Aorta (tissue), 5 donors: ENCODE results near the gene ASAP2. TPM values are rescaled to one million over a fixed set of nuclear protein-coding genes. Genes with fewer than 3 reads are reported as not detected.
A peak's percentile ranks its signal among the peaks of the same experiment; 100 is the strongest.

Source experiments
- ATAC-seq: fragments of 200-7000 bp; cut with Tn5 transposase; one replicate; pipeline ENCODE4 v1.9.1; 2022; ENCODE audit warnings: moderate library complexity; ENCODE audit not compliant: low FRiP score
- DNase-seq, 2 donors: peaks; one replicate each; pipeline ENCODE4 v3.0.0-alpha.2; 2020
- H3K27ac ChIP-seq, 2 donors: one replicate each; pipeline ENCODE4 v1.5.1; 2013; ENCODE audit warnings: low read length in 2 of 2, mild to moderate bottlenecking in 2 of 2, moderate library complexity in 2 of 2, control low read depth in 1 of 2, inconsistent platforms in 1 of 2, low read depth in 1 of 2
- H3K27me3 ChIP-seq, 2 donors: one replicate each; pipeline ENCODE4 v1.6.1; 2013; ENCODE audit warnings: control low read depth in 1 of 2, low read length in 1 of 2, mild to moderate bottlenecking in 1 of 2, moderate library complexity in 1 of 2; ENCODE audit not compliant: insufficient read depth in 2 of 2, control insufficient read depth in 1 of 2
- H3K36me3 ChIP-seq, 2 donors: one replicate each; pipeline ENCODE4 v1.6.1; 2013; ENCODE audit warnings: control low read depth in 1 of 2, low read length in 1 of 2, mild to moderate bottlenecking in 1 of 2; ENCODE audit not compliant: insufficient read depth in 2 of 2, control insufficient read depth in 1 of 2
- H3K4me1 ChIP-seq, 2 donors: one replicate each; pipeline ENCODE4 v1.6.1; 2013; ENCODE audit warnings: low read length in 2 of 2, control low read depth in 1 of 2, mild to moderate bottlenecking in 1 of 2, moderate library complexity in 1 of 2; ENCODE audit not compliant: insufficient read depth in 2 of 2, control insufficient read depth in 1 of 2
- H3K4me3 ChIP-seq, 2 donors: one replicate each; pipeline ENCODE4 v1.5.1; 2013; ENCODE audit warnings: low read length in 2 of 2, control low read depth in 1 of 2, mild to moderate bottlenecking in 1 of 2
- H3K9me3 ChIP-seq: one replicate; pipeline ENCODE4 v1.6.1; 2013; ENCODE audit warnings: mild to moderate bottlenecking, low read length; ENCODE audit not compliant: control insufficient read depth
- WGBS, 2 donors: extraction: QIAGEN DNeasy Blood & Tissue Kit; methylation state at CpG; one replicate each; pipeline ENCODE4 v1.1.7; 2013; 5-methylcytosine and 5-hydroxymethylcytosine counted together
- intact Hi-C, 2 donors: fragments of 100-400 bp; cut with DNase I; formaldehyde crosslinking; loops; one replicate each; pipeline versions ENCODE4 v1.14.2 to v1.15.0; 2022
- polyA plus RNA-seq, 2 donors: library from polyadenylated mRNA; stranded (reverse); fragments of 200-250 nt; gene quantifications; one replicate each; pipeline ENCODE4 v1.2.3, GENCODE V29; 2013
- total RNA-seq, 2 donors: library from RNA; stranded (reverse); fragmentation: NEBNext Ultra II Directional; extraction: Animal tissue kit (Norgen Biotek cat#: 25700); gene quantifications; one replicate each; pipeline ENCODE4 v1.2.1, GENCODE V29; 2021
- donor health status: healthy with polysubstance abuse.
- donor health status: Bipolar disorder and iron deficiency.
- donor health status: DM: no; HTN: no; CAD: no.
- donor health status: DM: no; HTN: no; CAD: no.
- donor health status: DM: yes; HTN: yes; CAD: no.

Gene ASAP2
- total and polyA plus RNA-seq, 4 donors: 16.7 to 72.4 (median 48.8) TPM

DNA sequence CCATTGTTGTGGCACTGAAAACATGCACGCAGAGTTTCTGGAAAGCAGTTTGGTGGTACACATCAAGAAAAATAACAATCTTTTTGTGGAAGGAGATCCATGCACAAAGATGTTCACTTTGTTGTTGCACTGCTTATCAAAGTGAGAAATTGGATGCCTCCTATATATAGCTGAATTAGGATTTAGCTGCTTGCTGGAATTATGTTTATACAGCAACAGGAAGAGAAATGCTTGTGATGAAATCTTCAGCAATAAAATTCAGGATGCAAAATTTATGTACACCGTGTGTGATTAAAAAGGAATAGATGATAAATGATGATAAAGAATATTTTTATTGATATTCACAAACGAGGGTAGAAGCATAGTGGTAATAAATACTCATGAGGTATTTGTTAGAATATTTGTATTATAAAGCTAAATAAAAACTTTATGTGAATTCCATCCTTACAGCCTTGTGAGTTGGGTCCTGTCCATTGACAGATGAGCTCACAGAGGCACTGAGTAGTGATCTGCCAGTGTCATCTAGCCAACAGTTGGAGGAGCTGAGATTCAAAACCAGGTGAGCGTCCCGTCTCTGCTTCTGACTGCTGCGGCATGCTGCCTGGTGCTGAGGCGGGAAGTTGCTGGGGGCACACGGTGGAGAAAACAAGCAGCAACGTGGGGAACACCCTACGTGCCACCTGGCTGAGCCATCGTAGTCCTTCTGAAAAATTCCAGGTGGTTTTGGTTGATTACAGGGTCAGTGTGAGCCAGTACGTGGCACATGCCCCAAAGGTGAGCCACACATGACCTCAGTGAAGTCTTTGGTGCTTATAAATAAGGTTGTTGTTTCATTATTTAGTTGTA is 80.2 kb downstream of the ASAP2 start:
- ATAC-seq: no peak
- DNase-seq: no peak
- WGBS, 2 donors: 85 to 86% methylated on average over 12 of the region's 12 CpGs
- Histone ChIP-seq H3K27me3 (no peaks in the 10 kb centered on the region), H3K4me1 (peaks cover 4 to 11% of the 10 kb centered on the region in 2 donors), H3K9me3 (no peaks in the 10 kb centered on the region), H3K27ac (peak overlapping the region in 1 of 2 donors; percentile 72), H3K4me3 (no peak overlapping the region), H3K36me3 (no peaks in the 10 kb centered on the region)
- intact Hi-C loops: loop anchor here (5.0 kb wide), 3 partner anchors 46 to 74 kb away; no protein-coding TSS in a partner anchor

DNA sequence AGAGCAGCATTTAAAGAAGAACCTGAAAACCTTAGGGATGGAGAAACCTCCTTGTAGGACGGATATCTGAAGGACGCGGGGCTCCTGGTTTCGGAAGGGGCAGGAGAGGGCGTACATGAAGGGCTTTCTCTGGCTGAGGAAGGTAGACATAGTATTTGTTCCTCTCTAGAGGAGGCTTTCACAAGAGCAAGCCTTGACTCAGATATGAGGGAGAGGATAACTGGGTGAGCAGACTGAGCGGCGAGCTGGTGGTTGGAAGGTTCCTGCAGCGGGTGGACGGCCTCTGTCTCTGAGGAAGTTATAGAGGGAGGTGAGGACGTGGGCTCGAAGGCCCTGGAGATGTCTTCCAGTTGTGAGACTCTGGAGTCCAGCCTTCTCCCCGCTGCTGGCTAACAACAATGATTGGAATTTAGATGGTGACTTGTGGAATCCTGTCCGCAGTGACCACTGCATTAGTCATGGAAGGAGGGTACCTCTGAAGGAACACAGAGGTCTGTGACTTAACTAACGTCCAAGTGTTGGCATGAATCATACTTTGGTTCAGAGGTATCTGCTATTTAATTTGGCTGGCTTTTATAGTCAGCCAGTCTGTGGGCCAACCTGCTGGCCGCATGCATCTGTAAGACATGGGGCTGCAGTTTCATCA is 80.9 kb downstream of the ASAP2 start:
- intact Hi-C loops: loop anchor here (5.0 kb wide), 3 partner anchors 45 to 75 kb away; no protein-coding TSS in a partner anchor
- 52 to 54% methylated on average over 15 of the region's 15 CpGs for WGBS, 2 donors
- H3K9me3 ChIP-seq: no peaks in the 10 kb centered on the region
- ATAC-seq: peak; percentile 69
- no peak overlapping the region for H3K4me3 ChIP-seq
- H3K27ac ChIP-seq: peak overlapping the region in 1 of 2 donors; percentile 72
- no peaks in the 10 kb centered on the region for H3K36me3 ChIP-seq
- H3K27me3 ChIP-seq: no peaks in the 10 kb centered on the region
- peaks cover 4 to 7% of the 10 kb centered on the region in 2 donors for H3K4me1 ChIP-seq
- peak; percentile 69 to 75 for DNase-seq

DNA sequence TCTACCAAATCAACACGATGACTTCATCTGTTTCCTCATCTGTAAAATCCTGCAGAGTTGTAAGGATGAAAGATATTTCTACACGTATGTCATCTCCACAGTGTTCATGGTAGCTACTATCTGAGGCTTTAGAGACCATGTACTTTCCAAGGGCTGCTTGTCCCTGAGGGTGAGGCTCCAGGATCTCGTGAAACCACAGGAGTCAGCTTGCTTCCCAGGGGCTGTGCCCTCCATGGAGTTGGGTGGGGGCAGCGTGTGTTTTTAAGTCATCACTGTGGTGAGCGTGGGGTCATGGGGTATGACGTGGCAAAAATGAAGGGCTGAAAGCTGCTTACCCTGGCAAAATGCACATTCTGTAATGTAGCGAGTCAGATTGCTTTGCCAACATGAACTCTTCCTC is 81.6 kb downstream of the ASAP2 start:
- intact Hi-C loops: loop anchor here (5.0 kb wide), 3 partner anchors 44 to 76 kb away; no protein-coding TSS in a partner anchor
- Histone ChIP-seq H3K4me1 (peaks cover 4 to 7% of the 10 kb centered on the region in 2 donors), H3K36me3 (no peaks in the 10 kb centered on the region), H3K27ac (peak overlapping the region in 1 of 2 donors; percentile 53), H3K9me3 (no peaks in the 10 kb centered on the region), H3K4me3 (no peak overlapping the region), H3K27me3 (no peaks in the 10 kb centered on the region)
- ATAC-seq (no peak), DNase-seq (no peak)
- 68 to 73% methylated on average over 7 of the region's 7 CpGs for WGBS, 2 donors

DNA sequence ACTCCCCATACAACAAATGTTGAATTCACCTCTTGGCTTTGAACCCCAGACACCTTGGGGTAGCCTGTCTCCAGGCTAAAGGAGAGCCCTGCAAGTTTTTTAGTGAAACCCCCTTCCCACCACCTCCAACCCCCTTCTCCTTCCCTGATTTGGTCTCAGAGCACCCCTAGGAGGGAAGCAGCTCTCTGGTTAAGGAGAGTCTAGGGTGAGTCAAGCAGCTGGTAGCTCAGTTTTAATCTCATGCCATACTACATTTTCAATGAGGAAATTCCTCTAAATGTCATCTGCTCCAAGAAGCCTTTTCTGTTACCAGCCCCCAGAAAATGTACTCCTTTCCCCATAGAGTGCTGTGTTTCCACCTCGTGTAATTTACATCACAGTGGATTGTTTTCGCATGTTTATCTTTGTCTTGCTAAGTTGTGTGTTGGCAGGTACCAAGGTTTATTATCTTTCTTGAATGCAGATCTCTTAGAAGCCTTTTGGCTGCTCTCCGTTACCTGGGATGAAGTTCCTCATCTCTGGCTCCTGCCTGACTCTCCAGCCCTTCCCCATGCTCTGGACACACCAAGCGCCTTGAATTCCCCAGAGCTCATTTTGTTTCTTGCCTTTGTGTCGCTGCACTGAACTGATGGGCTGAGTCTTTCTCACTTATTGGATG is 82.2 kb downstream of the ASAP2 start:
- no peak for ATAC-seq
- Histone ChIP-seq H3K9me3 (no peaks in the 10 kb centered on the region), H3K36me3 (no peaks in the 10 kb centered on the region), H3K27ac (peak overlapping the region in 1 of 2 donors; percentile 54), H3K4me1 (peaks cover 4 to 10% of the 10 kb centered on the region in 2 donors), H3K4me3 (no peak overlapping the region), H3K27me3 (no peaks in the 10 kb centered on the region)
- 87 to 88% methylated on average over 5 of the region's 5 CpGs for whole genome bisulfite sequencing, 2 donors
- DNase-seq: no peak
- intact Hi-C loops: loop anchor here (5.0 kb wide), 3 partner anchors 43 to 77 kb away; no protein-coding TSS in a partner anchor

DNA sequence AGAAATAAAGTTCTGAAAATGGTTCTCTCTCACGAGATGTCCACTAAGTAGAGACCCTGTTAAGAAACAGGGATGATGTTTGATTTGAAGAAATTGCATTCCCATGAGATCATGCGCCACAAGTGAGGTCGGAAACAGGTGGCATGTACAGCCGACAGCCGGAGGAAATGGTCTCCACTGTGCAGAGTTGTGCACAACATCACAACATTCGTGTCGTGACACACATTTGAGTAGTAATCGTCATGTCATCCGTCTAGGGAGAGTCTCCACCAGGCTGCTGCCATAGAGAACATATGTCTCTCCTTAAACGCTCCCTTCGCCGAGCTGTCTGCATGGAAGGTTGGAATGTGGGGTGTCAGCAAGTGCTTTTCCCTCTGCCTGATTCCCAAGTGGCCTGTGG is 84.7 kb downstream of the ASAP2 start:
- Histone ChIP-seq H3K27me3 (no peaks in the 10 kb centered on the region), H3K4me3 (no peak overlapping the region), H3K9me3 (no peaks in the 10 kb centered on the region), H3K36me3 (peaks cover 0 to 1% of the 10 kb centered on the region in 2 donors), H3K27ac (no peak overlapping the region), H3K4me1 (peaks cover 4 to 7% of the 10 kb centered on the region in 2 donors)
- ATAC-seq (no peak), DNase-seq (no peak)
- intact Hi-C loops: no loop called here
- 86 to 87% methylated on average over 12 of the region's 12 CpGs for WGBS, 2 donors

DNA sequence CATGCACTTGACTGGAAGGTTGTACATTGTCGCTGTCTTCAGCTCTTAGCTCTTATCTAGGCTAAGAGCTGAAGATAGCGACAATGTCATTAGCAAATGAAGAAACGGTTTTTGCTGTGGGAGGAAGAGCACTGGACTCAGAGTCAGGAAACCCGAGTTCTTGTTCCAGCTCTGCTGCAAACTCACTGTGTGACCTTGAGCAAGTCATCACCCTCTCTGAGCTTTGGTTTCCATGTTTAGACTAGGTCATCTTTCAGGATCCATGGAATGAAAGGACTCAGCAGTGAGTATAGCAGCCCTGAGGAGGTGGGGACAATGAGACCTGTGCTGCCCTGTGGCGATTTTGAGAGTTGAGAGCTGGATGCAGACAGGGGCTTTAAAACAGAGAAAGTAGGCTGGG is 85.3 kb downstream of the ASAP2 start:
- no peaks in the 10 kb centered on the region for H3K9me3 ChIP-seq
- ATAC-seq (no peak), DNase-seq (no peak)
- peaks cover 0 to 1% of the 10 kb centered on the region in 2 donors for H3K36me3 ChIP-seq
- H3K27me3 ChIP-seq: no peaks in the 10 kb centered on the region
- peaks cover 4 to 7% of the 10 kb centered on the region in 2 donors for H3K4me1 ChIP-seq
- H3K4me3 ChIP-seq: no peak overlapping the region
- intact Hi-C loops: no loop called here
- WGBS, 2 donors: 95 to 96% methylated on average over 5 of the region's 5 CpGs
- no peak overlapping the region for H3K27ac ChIP-seq

DNA sequence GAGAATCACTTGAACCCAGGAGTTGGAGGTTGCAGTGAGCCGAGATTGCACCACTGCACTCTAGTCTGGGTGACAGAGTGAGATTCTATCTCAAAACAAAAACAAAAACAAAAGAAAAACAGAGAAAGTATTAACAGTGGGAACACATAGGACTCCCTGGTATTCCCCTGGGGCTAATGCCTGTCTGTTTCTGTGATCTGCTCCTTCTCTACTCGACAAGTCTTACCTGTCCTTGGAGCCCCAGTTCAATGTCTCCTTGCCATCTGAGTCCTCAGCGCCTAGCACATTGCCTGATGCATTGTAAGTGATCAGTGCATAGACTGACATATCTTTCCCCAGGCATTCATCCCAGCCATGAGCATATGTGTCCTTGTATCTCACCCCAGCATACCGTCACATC is 85.8 kb downstream of the ASAP2 start:
- Histone ChIP-seq H3K36me3 (peaks cover 0 to 1% of the 10 kb centered on the region in 2 donors), H3K27ac (no peak overlapping the region), H3K9me3 (no peaks in the 10 kb centered on the region), H3K27me3 (no peaks in the 10 kb centered on the region), H3K4me3 (no peak overlapping the region), H3K4me1 (peaks cover 6 to 7% of the 10 kb centered on the region in 2 donors)
- intact Hi-C loops: no loop called here
- no peak for ATAC-seq
- WGBS, 2 donors: 90 to 93% methylated on average over 4 of the region's 4 CpGs
- DNase-seq: no peak

DNA sequence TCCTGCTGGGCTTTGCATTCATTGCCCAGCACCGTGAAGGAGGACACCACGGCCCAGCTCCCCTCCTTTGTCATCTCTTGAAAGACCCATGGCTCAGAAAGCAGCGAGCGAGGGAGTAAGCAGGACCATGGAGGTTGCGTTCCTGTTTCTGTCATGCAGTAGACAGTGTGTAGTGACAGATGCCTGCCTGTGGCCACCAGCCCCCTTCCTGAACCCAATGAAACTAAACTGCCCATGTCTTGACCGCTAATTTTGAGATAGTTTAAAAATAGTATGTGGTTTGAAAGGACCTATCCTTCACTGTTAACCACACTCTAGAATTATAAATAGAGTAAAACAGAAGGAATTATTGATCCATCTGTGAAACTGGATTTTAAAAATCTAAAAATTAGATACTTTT is 88.2 kb downstream of the ASAP2 start:
- no peak for ATAC-seq
- Histone ChIP-seq H3K27me3 (no peaks in the 10 kb centered on the region), H3K4me1 (peaks cover 2 to 4% of the 10 kb centered on the region in 2 donors), H3K4me3 (no peak overlapping the region), H3K9me3 (no peaks in the 10 kb centered on the region), H3K27ac (no peak overlapping the region), H3K36me3 (peaks cover 0 to 1% of the 10 kb centered on the region in 2 donors)
- no peak for DNase-seq
- WGBS, 2 donors: 80 to 86% methylated on average over 6 of the region's 6 CpGs
- intact Hi-C loops: no loop called here
